HEK293 (cell line): Measurements from ENCODE around the gene TMEM92.

Source experiments
- ELK4 ChIP-seq: IDR thresholded peaks from 2 replicates; pipeline ENCODE4 v1.6.1; 2011; ENCODE audit warnings: mild to moderate bottlenecking, low read depth, low read length, borderline replicate concordance
- INSM2 ChIP-seq: fragments of 450-650 bp; formaldehyde crosslinking; IDR thresholded peaks from 2 replicates; pipeline ENCODE4 v1.5.1; 2016; ENCODE audit warnings: missing biosample characterization, missing genetic modification characterization
- SCRT1 ChIP-seq: fragments of 450-650 bp; formaldehyde crosslinking; IDR thresholded peaks from 2 replicates; pipeline ENCODE4 v1.5.1; 2016; ENCODE audit warnings: missing biosample characterization, missing genetic modification characterization, borderline replicate concordance
- ZNF274 ChIP-seq, 2 experiments: fragments of 200-500 bp in 1 of 2; fragments of 450-650 bp in 1 of 2; sonication (Bioruptor generic) in 1 of 2; formaldehyde crosslinking in 1 of 2; IDR thresholded peaks; 2 replicates each; pipeline versions ENCODE4 v1.5.1 to v1.6.1; 2014 to 2016; ENCODE audit warnings: borderline replicate concordance in 1 of 2, inconsistent platforms in 1 of 2, low read length in 1 of 2, missing biosample characterization in 1 of 2, missing genetic modification characterization in 1 of 2
- ZNF843 ChIP-seq: fragments of 450-650 bp; formaldehyde crosslinking; IDR thresholded peaks from 2 replicates; pipeline ENCODE4 v1.5.1; 2016; ENCODE audit warnings: missing biosample characterization, missing genetic modification characterization

- TF ChIP-seq ELK4 (no peak), ZNF843 (tag by site-specific recombination) (no peak), INSM2 (tag by site-specific recombination) (no peak), SCRT1 (tag by site-specific recombination) (no peak), ZNF274 (IDR thresholded peaks at IDR 0.05; ENCODE audit: low read length) (no peak), ZNF274 (tag by site-specific recombination; IDR thresholded peaks at IDR 0.05; ENCODE audit: borderline replicate concordance) (no peak)
Observed at GRCh38 chr17:50283246-50283645, 9.0 kb downstream of the TMEM92 start.
